LNCaP clone FGC (cell line): ENCODE data around the gene WFIKKN2.

Experiments
- DNase-seq: peaks from one replicate; pipeline ENCODE4 v3.0.0-alpha.2; 2011; ENCODE audit warnings: low read depth
- H3K4me3 ChIP-seq: 2 replicates; pipeline ENCODE4 v1.5.1; 2011; ENCODE audit warnings: mild to moderate bottlenecking, low read depth, low read length, control low read depth
- CTCF ChIP-seq: IDR thresholded peaks from 2 replicates; pipeline ENCODE4 v1.5.1; 2012; ENCODE audit warnings: mild to moderate bottlenecking; ENCODE audit not compliant: control insufficient read depth, insufficient read depth; ENCODE audit errors: extremely low read depth

WFIKKN2 gene

GRCh38 chr17:50835301-50836234, at the start of gene WFIKKN2:
WFIKKN2 (plus strand) TSS chr17:50835586; CDS start chr17:50835938, 352 bp downstream.
- no peak for TF ChIP-seq CTCF
- no peak for DNase-seq
- no peak within 1 kb of the TSS for H3K4me3 ChIP-seq

GRCh38 chr17:50785946-50786570, 49.3 kb upstream of the WFIKKN2 start:
- DNase-seq = peak; percentile 52
- no peak overlapping the region for H3K4me3 ChIP-seq
- TF ChIP-seq CTCF = no peak

GRCh38 chr17:50787106-50787505, 48.3 kb upstream of the WFIKKN2 start:
- TF ChIP-seq CTCF = no peak
- H3K4me3 ChIP-seq = no peak overlapping the region
- DNase-seq = no peak

GRCh38 chr17:50790618-50791017, 44.8 kb upstream of the WFIKKN2 start:
- DNase-seq = no peak
- no peak for TF ChIP-seq CTCF
- no peak overlapping the region for H3K4me3 ChIP-seq

- H3K4me3 ChIP-seq = no peak overlapping the region
- TF ChIP-seq CTCF = no peak
- DNase-seq = no peak
These were observed 43.3 kb upstream of the WFIKKN2 start for GRCh38 chr17:50792132-50792531.

GRCh38 chr17:50793007-50793406, 42.4 kb upstream of the WFIKKN2 start:
- no peak for TF ChIP-seq CTCF
- DNase-seq = no peak
- no peak overlapping the region for H3K4me3 ChIP-seq
